ENCODE data around the gene ASCL2. TPM values are rescaled to one million over a fixed set of nuclear protein-coding genes. Genes with fewer than 3 reads are reported as not detected.
A peak's percentile ranks its signal among the peaks of the same experiment; 100 is the strongest.

ASCL2 gene
- polyA plus RNA-seq, 1 donor: 15.8 TPM

GRCh38 chr11:2271077-2271326 is 614 bp upstream of the ASCL2 start:
- Histone ChIP-seq H3K9me3 (ENCODE audit: control insufficient read depth, low read depth, low read length) (peaks cover 10% of the 10 kb centered on the region), H3K4me3 (ENCODE audit: low read length) (no peak overlapping the region), H3K36me3 (ENCODE audit: control insufficient read depth, insufficient read depth, low read length) (peaks cover 17% of the 10 kb centered on the region), H3K27me3 (ENCODE audit: control insufficient read depth, insufficient read depth, low read length) (peaks cover 41% of the 10 kb centered on the region), H3K27ac (ENCODE audit: low read length) (no peak overlapping the region), H3K4me1 (ENCODE audit: control insufficient read depth, insufficient read depth, low read length) (peaks cover 26% of the 10 kb centered on the region)
- WGBS (ENCODE audit: insufficient coverage, low lambda C conversion rate): no CpG with 5 or more reads among the region's 28 CpGs
- DNase-seq: peak; percentile 50 to 72

GRCh38 chr11:2269601-2270321 is 627 bp downstream of the ASCL2 start:
- Histone ChIP-seq H3K36me3 (ENCODE audit: control insufficient read depth, insufficient read depth, low read length) (peaks cover 17% of the 10 kb centered on the region), H3K4me3 (ENCODE audit: low read length) (peak overlapping the region; percentile 54), H3K4me1 (ENCODE audit: control insufficient read depth, insufficient read depth, low read length) (peaks cover 28% of the 10 kb centered on the region), H3K27ac (ENCODE audit: low read length) (peak overlapping the region; percentile 70), H3K9me3 (ENCODE audit: control insufficient read depth, low read depth, low read length) (peaks cover 10% of the 10 kb centered on the region), H3K27me3 (ENCODE audit: control insufficient read depth, insufficient read depth, low read length) (peaks cover 41% of the 10 kb centered on the region)
- peak; percentile 68 to 87 for DNase-seq
- WGBS (ENCODE audit: insufficient coverage, low lambda C conversion rate): no CpG with 5 or more reads among the region's 104 CpGs

- peaks cover 41% of the 10 kb centered on the region for H3K27me3 ChIP-seq (ENCODE audit: control insufficient read depth, insufficient read depth, low read length)
- H3K4me1 ChIP-seq (ENCODE audit: control insufficient read depth, insufficient read depth, low read length): peaks cover 30% of the 10 kb centered on the region
- peaks cover 17% of the 10 kb centered on the region for H3K36me3 ChIP-seq (ENCODE audit: control insufficient read depth, insufficient read depth, low read length)
- no CpG with 5 or more reads among the region's 89 CpGs for WGBS (ENCODE audit: insufficient coverage, low lambda C conversion rate)
- H3K9me3 ChIP-seq (ENCODE audit: control insufficient read depth, low read depth, low read length): peaks cover 10% of the 10 kb centered on the region
- DNase-seq: peak; percentile 43 to 70
- H3K4me3 ChIP-seq (ENCODE audit: low read length): peak overlapping the region; percentile 54
- peak overlapping the region; percentile 71 for H3K27ac ChIP-seq (ENCODE audit: low read length)
These were observed 1.4 kb downstream of the ASCL2 start for GRCh38 chr11:2268729-2269600.

GRCh38 chr11:2267851-2268728 is 2.3 kb downstream of the ASCL2 start:
- H3K36me3 ChIP-seq (ENCODE audit: control insufficient read depth, insufficient read depth, low read length): peaks cover 17% of the 10 kb centered on the region
- peaks cover 10% of the 10 kb centered on the region for H3K9me3 ChIP-seq (ENCODE audit: control insufficient read depth, low read depth, low read length)
- peaks cover 39% of the 10 kb centered on the region for H3K4me1 ChIP-seq (ENCODE audit: control insufficient read depth, insufficient read depth, low read length)
- DNase-seq: peak in 1 of 2 donors; percentile 27
- H3K4me3 ChIP-seq (ENCODE audit: low read length): peak overlapping the region; percentile 45
- H3K27me3 ChIP-seq (ENCODE audit: control insufficient read depth, insufficient read depth, low read length): peaks cover 41% of the 10 kb centered on the region
- H3K27ac ChIP-seq (ENCODE audit: low read length): peak overlapping the region; percentile 71
- WGBS (ENCODE audit: insufficient coverage, low lambda C conversion rate): no CpG with 5 or more reads among the region's 26 CpGs

- peaks cover 17% of the 10 kb centered on the region for H3K36me3 ChIP-seq (ENCODE audit: control insufficient read depth, insufficient read depth, low read length)
- peak overlapping the region; percentile 45 for H3K4me3 ChIP-seq (ENCODE audit: low read length)
- peaks cover 35% of the 10 kb centered on the region for H3K27me3 ChIP-seq (ENCODE audit: control insufficient read depth, insufficient read depth, low read length)
- H3K27ac ChIP-seq (ENCODE audit: low read length): peak overlapping the region; percentile 71
- peaks cover 46% of the 10 kb centered on the region for H3K4me1 ChIP-seq (ENCODE audit: control insufficient read depth, insufficient read depth, low read length)
- no peak for DNase-seq
- H3K9me3 ChIP-seq (ENCODE audit: control insufficient read depth, low read depth, low read length): peaks cover 10% of the 10 kb centered on the region
- no CpG with 5 or more reads among the region's 12 CpGs for WGBS (ENCODE audit: insufficient coverage, low lambda C conversion rate)
These were observed 3.0 kb downstream of the ASCL2 start for GRCh38 chr11:2267306-2267850.

- Histone ChIP-seq H3K9me3 (ENCODE audit: control insufficient read depth, low read depth, low read length) (peaks cover 4% of the 10 kb centered on the region), H3K4me3 (ENCODE audit: low read length) (peak overlapping the region; percentile 45), H3K27ac (ENCODE audit: low read length) (peak overlapping the region; percentile 71), H3K4me1 (ENCODE audit: control insufficient read depth, insufficient read depth, low read length) (peaks cover 52% of the 10 kb centered on the region), H3K27me3 (ENCODE audit: control insufficient read depth, insufficient read depth, low read length) (peaks cover 30% of the 10 kb centered on the region), H3K36me3 (ENCODE audit: control insufficient read depth, insufficient read depth, low read length) (peaks cover 17% of the 10 kb centered on the region)
- WGBS (ENCODE audit: insufficient coverage, low lambda C conversion rate): no CpG with 5 or more reads among the region's 26 CpGs
- no peak for DNase-seq
These were observed 3.6 kb downstream of the ASCL2 start for GRCh38 chr11:2266586-2267305.

- peak in 1 of 2 donors; percentile 24 for DNase-seq
- peak overlapping the region; percentile 50 for H3K27ac ChIP-seq (ENCODE audit: low read length)
- WGBS (ENCODE audit: insufficient coverage, low lambda C conversion rate): no CpG with 5 or more reads among the region's 24 CpGs
These were observed 4.4 kb downstream of the ASCL2 start for GRCh38 chr11:2265854-2266585.

GRCh38 chr11:2265396-2265795 is 5.0 kb downstream of the ASCL2 start:
- H3K9me3 ChIP-seq (ENCODE audit: control insufficient read depth, low read depth, low read length): no peaks in the 10 kb centered on the region
- peak overlapping the region; percentile 50 for H3K27ac ChIP-seq (ENCODE audit: low read length)
- H3K4me3 ChIP-seq (ENCODE audit: low read length): no peak overlapping the region
- peaks cover 16% of the 10 kb centered on the region for H3K27me3 ChIP-seq (ENCODE audit: control insufficient read depth, insufficient read depth, low read length)
- H3K36me3 ChIP-seq (ENCODE audit: control insufficient read depth, insufficient read depth, low read length): peaks cover 17% of the 10 kb centered on the region
- whole genome bisulfite sequencing (ENCODE audit: insufficient coverage, low lambda C conversion rate): no CpG with 5 or more reads among the region's 2 CpGs
- DNase-seq: peak; percentile 39 to 64
- H3K4me1 ChIP-seq (ENCODE audit: control insufficient read depth, insufficient read depth, low read length): peaks cover 50% of the 10 kb centered on the region

More at GRCh38 chr11:2265854-2266585, 4.4 kb downstream of the ASCL2 start:
- Histone ChIP-seq H3K36me3 (ENCODE audit: control insufficient read depth, insufficient read depth, low read length) (peaks cover 17% of the 10 kb centered on the region), H3K9me3 (ENCODE audit: control insufficient read depth, low read depth, low read length) (peaks cover under 1% of the 10 kb centered on the region), H3K27me3 (ENCODE audit: control insufficient read depth, insufficient read depth, low read length) (peaks cover 23% of the 10 kb centered on the region), H3K4me1 (ENCODE audit: control insufficient read depth, insufficient read depth, low read length) (peaks cover 53% of the 10 kb centered on the region), H3K4me3 (ENCODE audit: low read length) (no peak overlapping the region)

Data from large intestine (tissue), 3 donors.